ENCODE measurements around the gene ZNF398. TPM values are rescaled to one million over a fixed set of nuclear protein-coding genes. Genes with fewer than 3 reads are reported as not detected.

The ZNF398 gene
- total RNA-seq, 1 experiment from 2014 or later = 14.6 TPM

DNA sequence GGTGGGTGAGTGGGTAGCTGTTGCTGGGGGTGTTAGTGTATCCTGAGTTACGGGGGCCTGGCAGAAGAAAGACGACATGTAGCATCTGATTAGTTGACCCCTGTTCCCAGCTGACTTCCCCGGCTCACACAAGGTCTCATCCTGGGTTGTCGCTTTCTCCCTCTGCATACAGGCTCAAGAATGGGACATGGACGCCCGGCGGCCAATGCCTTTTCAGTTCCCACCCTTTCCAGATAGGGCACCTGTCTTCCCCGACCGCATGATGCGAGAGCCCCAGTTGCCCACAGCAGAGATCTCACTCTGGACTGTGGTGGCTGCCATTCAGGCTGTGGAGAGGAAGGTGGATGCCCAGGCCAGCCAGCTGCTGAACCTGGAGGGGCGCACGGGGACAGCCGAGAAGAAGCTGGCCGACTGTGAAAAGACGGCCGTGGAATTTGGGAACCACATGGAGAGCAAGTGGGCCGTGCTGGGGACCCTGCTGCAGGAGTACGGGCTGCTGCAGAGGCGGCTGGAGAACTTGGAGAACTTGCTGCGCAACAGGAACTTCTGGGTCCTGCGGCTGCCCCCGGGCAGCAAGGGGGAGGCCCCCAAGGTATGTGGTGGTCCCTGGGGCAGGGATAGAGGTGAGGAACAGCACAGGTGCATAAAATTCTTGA, 51.0 kb downstream of the ZNF398 start:
- TSS peak; percentile 4 for BruUV-seq (replicated peaks)
- Mint-ChIP-seq H3K9me3 (ENCODE audit: low read depth, unreplicated experiment) (no peaks in the 10 kb centered on the region), H3K4me3 (ENCODE audit: low read depth, unreplicated experiment) (no peak overlapping the region), H3K4me1 (ENCODE audit: low read depth, unreplicated experiment) (peaks cover 23% of the 10 kb centered on the region), H3K27ac (ENCODE audit: unreplicated experiment) (no peak overlapping the region), H3K27me3 (ENCODE audit: unreplicated experiment) (no peaks in the 10 kb centered on the region), H3K36me3 (ENCODE audit: insufficient read depth, unreplicated experiment) (peaks cover 72% of the 10 kb centered on the region)
- DNase-seq = no peak
- TF ChIP-seq, protein P1, sequence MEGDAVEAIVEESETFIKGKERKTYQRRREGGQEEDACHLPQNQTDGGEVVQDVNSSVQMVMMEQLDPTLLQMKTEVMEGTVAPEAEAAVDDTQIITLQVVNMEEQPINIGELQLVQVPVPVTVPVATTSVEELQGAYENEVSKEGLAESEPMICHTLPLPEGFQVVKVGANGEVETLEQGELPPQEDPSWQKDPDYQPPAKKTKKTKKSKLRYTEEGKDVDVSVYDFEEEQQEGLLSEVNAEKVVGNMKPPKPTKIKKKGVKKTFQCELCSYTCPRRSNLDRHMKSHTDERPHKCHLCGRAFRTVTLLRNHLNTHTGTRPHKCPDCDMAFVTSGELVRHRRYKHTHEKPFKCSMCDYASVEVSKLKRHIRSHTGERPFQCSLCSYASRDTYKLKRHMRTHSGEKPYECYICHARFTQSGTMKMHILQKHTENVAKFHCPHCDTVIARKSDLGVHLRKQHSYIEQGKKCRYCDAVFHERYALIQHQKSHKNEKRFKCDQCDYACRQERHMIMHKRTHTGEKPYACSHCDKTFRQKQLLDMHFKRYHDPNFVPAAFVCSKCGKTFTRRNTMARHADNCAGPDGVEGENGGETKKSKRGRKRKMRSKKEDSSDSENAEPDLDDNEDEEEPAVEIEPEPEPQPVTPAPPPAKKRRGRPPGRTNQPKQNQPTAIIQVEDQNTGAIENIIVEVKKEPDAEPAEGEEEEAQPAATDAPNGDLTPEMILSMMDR (IDR thresholded peaks at IDR 0.05; ENCODE audit: unreplicated experiment) = no peak
- intact Hi-C loops (cut with micrococcal nuclease; ENCODE audit: unreplicated experiment) = loop anchor here (5.0 kb wide), 2 partner anchors 51 to 71 kb away; partner anchors contain the start of genes ZNF398 and ZNF425
- CTCF ChIA-PET = no interaction called here

DNA sequence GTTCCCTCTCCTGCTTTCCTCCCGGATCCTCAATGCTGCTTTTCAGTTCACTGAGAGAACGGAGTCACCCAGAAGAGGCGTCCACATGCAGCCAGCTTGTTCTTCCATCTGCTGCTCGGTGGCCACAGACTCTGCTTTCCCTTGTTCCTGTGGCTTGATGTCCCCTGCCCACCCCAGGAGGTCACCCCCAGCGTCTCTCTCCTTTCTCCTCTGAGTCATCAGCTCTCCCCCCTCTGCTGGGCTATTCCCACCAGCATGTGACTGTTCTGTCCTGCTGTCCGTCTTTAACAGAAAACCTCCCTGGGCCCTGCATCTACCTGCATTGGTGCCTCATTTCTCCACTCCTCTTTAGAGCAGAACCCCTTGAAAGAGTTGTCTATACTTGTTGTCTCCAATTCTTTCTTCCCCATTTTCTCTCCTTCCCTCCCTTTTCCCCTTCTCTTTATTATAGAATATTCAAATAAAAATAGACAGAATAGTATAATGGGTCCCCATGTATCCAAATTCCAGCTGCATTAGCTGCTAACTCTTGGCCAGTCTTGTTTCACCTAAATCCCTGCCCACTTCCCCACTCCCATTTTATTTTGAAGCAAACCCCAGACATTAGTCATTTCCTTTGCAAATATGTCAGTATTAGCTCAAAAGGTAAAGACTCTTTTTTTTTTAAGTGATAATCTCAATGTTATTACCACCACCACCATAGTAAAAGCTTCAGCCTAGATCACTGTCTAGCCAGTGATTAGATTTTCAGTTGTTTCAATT, 52.2 kb downstream of the ZNF398 start:
- intact Hi-C loops (cut with micrococcal nuclease; ENCODE audit: unreplicated experiment) = loop anchor here (5.0 kb wide), 2 partner anchors 52 to 72 kb away; partner anchors contain the start of genes ZNF398 and ZNF425
- TF ChIP-seq, protein P1 (IDR thresholded peaks at IDR 0.05; ENCODE audit: unreplicated experiment) = no peak
- CTCF ChIA-PET = no interaction called here
- Mint-ChIP-seq H3K9me3 (ENCODE audit: low read depth, unreplicated experiment) (no peaks in the 10 kb centered on the region), H3K4me3 (ENCODE audit: low read depth, unreplicated experiment) (no peak overlapping the region), H3K27me3 (ENCODE audit: unreplicated experiment) (no peaks in the 10 kb centered on the region), H3K4me1 (ENCODE audit: low read depth, unreplicated experiment) (peaks cover 33% of the 10 kb centered on the region), H3K27ac (ENCODE audit: unreplicated experiment) (no peak overlapping the region), H3K36me3 (ENCODE audit: insufficient read depth, unreplicated experiment) (peaks cover 81% of the 10 kb centered on the region)
- BruUV-seq (replicated peaks) = TSS peak; percentile 7
- DNase-seq = no peak

- no peak overlapping the region for H3K27ac Mint-ChIP-seq (ENCODE audit: unreplicated experiment)
- TF ChIP-seq, protein P1 (IDR thresholded peaks at IDR 0.05; ENCODE audit: unreplicated experiment) = no peak
- CTCF ChIA-PET = no interaction called here
- peaks cover 60% of the 10 kb centered on the region for H3K4me1 Mint-ChIP-seq (ENCODE audit: low read depth, unreplicated experiment)
- BruUV-seq (replicated peaks) = no TSS peak
- intact Hi-C loops (cut with micrococcal nuclease; ENCODE audit: unreplicated experiment) = no loop called here
- H3K4me3 Mint-ChIP-seq (ENCODE audit: low read depth, unreplicated experiment) = no peak overlapping the region
- no peak for DNase-seq
- peaks cover 71% of the 10 kb centered on the region for H3K36me3 Mint-ChIP-seq (ENCODE audit: insufficient read depth, unreplicated experiment)
- H3K27me3 Mint-ChIP-seq (ENCODE audit: unreplicated experiment) = no peaks in the 10 kb centered on the region
- H3K9me3 Mint-ChIP-seq (ENCODE audit: low read depth, unreplicated experiment) = no peaks in the 10 kb centered on the region
Measured at GRCh38 chr7:149202831-149203231, 55.6 kb downstream of the ZNF398 start.

GRCh38 chr7:149205690-149206381, 58.6 kb downstream of the ZNF398 start:
- TF ChIP-seq, protein P1 (IDR thresholded peaks at IDR 0.05; ENCODE audit: unreplicated experiment) = no peak
- peaks cover 45% of the 10 kb centered on the region for H3K4me1 Mint-ChIP-seq (ENCODE audit: low read depth, unreplicated experiment)
- peaks cover 79% of the 10 kb centered on the region for H3K36me3 Mint-ChIP-seq (ENCODE audit: insufficient read depth, unreplicated experiment)
- CTCF ChIA-PET = interaction anchor here (1.3 to 1.5 kb wide), 2 partner anchors 10 to 79 kb away, joined by 3 to 8 read pairs; partner anchors contain the start of gene ZNF282
- BruUV-seq (replicated peaks) = no TSS peak
- H3K27me3 Mint-ChIP-seq (ENCODE audit: unreplicated experiment) = no peaks in the 10 kb centered on the region
- peak overlapping the region; percentile 66 for H3K4me3 Mint-ChIP-seq (ENCODE audit: low read depth, unreplicated experiment)
- peak overlapping the region; percentile 84 for H3K27ac Mint-ChIP-seq (ENCODE audit: unreplicated experiment)
- intact Hi-C loops (cut with micrococcal nuclease; ENCODE audit: unreplicated experiment) = loop anchor here (1.0 kb wide), 1 partner anchor 32 kb away; no protein-coding TSS in a partner anchor
- no peaks in the 10 kb centered on the region for H3K9me3 Mint-ChIP-seq (ENCODE audit: low read depth, unreplicated experiment)
- DNase-seq = peak; percentile 71
